GM12874 (cell line): Measurements from ENCODE around the gene PSMB8.

Experiments used
- TF ChIP-seq, protein P1 (sequence below): IDR thresholded peaks from 2 replicates; pipeline ENCODE4 v1.5.1; 2011; ENCODE audit warnings: low read depth, mild to moderate bottlenecking, control low read depth, low read length, moderate library complexity; ENCODE audit not compliant: insufficient read depth

Gene PSMB8

DNA sequence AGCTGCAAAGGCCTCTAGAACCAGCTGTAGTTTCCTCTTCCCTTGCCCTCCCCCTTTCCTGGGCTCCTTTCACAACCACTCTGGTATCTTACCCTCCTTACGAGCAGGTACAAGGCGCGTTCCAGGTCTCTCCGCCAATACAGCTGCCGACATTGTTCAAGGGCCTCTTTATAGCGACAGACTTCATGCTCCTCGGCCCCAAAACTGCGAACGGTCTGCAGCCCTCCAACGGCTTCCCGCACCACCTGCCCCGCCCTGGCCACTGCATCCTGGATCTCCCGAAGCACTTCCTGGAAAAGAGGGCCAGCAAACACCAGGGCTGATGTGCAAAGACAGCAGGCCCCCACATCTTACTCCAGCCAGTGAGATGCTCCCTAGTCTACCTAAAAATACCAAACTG lies 11.3 kb downstream of the PSMB8 start:
- TF ChIP-seq, protein P1, sequence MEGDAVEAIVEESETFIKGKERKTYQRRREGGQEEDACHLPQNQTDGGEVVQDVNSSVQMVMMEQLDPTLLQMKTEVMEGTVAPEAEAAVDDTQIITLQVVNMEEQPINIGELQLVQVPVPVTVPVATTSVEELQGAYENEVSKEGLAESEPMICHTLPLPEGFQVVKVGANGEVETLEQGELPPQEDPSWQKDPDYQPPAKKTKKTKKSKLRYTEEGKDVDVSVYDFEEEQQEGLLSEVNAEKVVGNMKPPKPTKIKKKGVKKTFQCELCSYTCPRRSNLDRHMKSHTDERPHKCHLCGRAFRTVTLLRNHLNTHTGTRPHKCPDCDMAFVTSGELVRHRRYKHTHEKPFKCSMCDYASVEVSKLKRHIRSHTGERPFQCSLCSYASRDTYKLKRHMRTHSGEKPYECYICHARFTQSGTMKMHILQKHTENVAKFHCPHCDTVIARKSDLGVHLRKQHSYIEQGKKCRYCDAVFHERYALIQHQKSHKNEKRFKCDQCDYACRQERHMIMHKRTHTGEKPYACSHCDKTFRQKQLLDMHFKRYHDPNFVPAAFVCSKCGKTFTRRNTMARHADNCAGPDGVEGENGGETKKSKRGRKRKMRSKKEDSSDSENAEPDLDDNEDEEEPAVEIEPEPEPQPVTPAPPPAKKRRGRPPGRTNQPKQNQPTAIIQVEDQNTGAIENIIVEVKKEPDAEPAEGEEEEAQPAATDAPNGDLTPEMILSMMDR = no peak

DNA sequence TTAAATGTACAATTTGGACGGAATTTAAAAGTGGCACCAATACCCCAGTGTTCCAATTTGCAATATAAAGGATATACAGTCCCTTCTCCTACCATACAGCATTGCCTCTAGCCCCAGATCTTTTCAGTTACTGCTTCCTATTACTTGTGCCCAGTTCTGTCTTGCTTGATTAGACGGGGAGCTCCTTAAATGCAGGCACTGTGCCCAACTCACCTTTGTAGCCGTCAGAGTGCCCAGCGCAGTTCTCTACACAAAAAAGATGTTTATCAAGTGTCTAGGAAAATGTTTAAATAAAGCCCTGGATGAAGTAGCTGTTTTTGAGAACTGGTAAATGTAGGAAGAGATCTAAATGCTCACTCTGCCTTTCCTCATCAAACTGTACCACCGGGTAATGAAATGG lies 12.9 kb downstream of the PSMB8 start:
- TF ChIP-seq, protein P1 = no peak

DNA sequence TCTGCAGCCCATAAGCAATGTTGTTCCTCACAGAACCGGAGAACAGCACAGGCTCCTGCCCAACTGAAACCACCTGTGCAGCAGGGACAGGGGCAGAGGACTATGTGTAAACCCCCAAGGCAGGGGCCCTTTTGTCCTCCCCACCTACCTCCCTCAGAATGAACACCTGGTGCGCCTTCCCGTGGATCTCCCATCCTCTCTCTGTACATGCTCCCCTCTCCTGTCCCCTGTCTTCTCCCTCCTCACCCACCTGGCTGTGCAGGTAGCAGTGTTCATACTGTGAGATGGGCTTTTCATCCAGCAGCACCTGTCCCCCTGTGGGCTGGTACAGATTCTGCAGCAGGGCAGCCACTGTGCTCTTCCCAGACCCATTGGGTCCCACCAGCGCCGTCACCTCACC lies 13.8 kb downstream of the PSMB8 start:
- TF ChIP-seq, protein P1 = no peak

DNA sequence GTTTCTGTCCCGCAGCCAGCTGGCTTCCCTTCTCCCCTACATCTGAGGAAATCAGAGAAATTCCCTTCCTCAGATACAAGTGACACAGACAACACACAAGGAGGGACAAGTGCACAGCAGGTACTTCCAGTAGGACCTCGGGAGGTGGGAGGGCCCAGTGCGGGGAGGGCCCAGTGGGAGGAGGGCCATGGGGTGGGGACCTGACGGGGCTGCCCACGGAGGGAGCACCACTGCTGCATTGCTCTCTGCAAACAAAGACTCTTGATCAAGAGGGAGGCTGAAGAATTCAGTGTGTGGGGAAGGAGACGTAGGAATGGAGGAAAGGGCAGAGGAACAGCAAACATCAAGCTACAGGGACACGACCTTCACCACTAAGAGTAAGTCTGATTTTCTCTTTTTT lies 14.4 kb downstream of the PSMB8 start:
- TF ChIP-seq, protein P1 = no peak

DNA sequence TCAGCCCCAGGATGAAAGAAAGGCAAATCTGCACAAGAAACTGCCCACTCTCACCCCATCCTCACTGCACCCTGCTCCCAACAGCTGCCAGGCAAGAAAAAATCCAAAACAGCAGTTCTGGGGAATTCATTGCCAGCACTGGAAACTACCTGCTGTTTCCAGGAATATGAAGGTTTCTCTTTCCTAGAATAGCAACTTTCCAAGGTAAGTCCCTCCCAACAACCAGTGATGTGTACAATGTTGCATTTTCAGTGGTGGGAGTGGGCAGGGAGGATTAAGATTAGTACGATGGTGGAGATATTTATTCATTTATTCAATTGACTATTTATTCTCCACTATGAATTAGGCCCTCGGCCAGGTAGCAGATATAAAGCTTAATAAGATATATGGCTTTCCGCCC lies 16.8 kb downstream of the PSMB8 start:
- TF ChIP-seq, protein P1 = no peak

DNA sequence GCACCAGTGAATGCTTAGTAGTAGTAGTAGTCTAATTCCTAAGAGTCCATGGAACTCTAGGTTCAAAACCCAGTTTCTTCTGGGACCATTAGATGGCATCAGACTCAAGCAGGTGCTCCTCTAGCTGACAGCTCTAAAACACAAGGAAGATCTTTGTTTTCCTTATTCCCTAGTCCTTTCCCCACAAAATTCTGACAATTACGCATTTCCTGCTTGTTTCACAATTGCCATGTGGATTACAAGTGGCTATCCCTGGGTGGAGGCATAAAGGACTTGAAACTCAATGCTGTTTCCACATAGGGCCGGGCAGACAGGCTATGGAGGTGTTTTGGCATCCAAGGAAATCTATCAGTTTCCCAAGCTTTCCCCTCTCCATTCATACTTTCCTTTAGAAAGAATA lies 17.9 kb downstream of the PSMB8 start:
- TF ChIP-seq, protein P1 = 0 out of 2 replicates have a peak, but pooled peaks have one; percentile 7

DNA sequence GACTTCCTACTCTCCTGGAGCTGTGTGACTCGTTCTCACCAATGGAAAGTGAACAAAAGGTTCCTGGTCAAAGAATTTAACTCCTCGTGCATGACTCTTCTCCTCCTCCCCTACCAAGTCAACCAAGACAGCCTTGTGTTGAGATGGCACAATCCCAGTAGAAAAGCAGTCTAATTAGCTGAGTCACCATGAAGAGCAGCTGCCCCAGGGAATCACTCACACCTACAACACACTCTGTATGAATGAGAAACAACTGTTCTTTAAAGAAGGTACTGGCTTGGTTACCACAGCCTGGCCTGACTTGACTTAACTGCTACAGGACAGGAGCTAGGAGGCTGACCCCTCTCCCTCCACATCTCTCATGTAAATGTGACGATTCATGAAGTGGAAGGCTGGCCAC lies 24.1 kb downstream of the PSMB8 start:
- TF ChIP-seq, protein P1 = no peak

DNA sequence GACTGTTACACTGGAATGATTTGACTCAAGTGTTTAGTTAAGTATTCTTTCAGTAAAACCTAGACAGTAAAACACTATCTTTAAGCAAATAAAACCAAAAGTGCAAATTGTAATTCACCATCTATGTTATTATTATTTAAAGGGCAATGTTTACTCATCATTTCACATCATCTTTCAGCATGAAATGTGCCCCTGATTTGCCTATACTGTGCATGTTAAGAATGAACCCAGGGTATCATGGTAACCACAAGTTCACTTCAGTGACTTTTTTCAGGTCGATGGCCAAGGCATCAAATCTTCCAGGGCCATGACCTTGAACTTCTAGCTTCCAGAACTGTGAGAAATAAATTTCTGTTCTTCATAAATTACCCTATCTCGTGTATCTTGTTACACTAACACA lies 25.0 kb downstream of the PSMB8 start:
- TF ChIP-seq, protein P1 = no peak
